Measurements from ENCODE around the gene CXorf58. TPM values are rescaled to one million over a fixed set of nuclear protein-coding genes. Genes with fewer than 3 reads are reported as not detected.
A peak's percentile ranks its signal among the peaks of the same experiment; 100 is the strongest.

The CXorf58 gene
- total and polyA plus RNA-seq, 9 of the 15 experiments (the other 6 are each of a cell fraction or from before 2014, with no cell fraction given) = 0.10 to 0.27 (median 0.16) TPM; not detected in 3

- TF ChIP-seq HDAC1 (IDR thresholded peaks at IDR 0.05) (peak in 1 of 2 experiments; percentile 12; a peak in 1 of 4 replicates), SREBF1 (IDR thresholded peaks at IDR 0.05; ENCODE audit: borderline replicate concordance, low read depth, low read length) (no peak), DACH1 (IDR thresholded peaks at IDR 0.05; ENCODE audit: partially characterized antibody) (no peak), ZNF696 (CRISPR knock-in tag; conservative IDR thresholded peaks at IDR 0.05) (no peak), CSDE1 (IDR thresholded peaks at IDR 0.05) (no peak), ELF1 (tag; IDR thresholded peaks at IDR 0.05) (no peak), PHF20 (IDR thresholded peaks at IDR 0.05; ENCODE audit: partially characterized antibody) (no peak), DPF2 (IDR thresholded peaks at IDR 0.05) (peak; percentile 74), PREB (CRISPR knock-in tag; IDR thresholded peaks at IDR 0.05) (no peak), BRD4 (IDR thresholded peaks at IDR 0.05) (no peak), ESRRB (CRISPR knock-in tag; IDR thresholded peaks at IDR 0.05; ENCODE audit: borderline replicate concordance) (no peak), MTA1 (IDR thresholded peaks at IDR 0.05; ENCODE audit: borderline replicate concordance) (peak; percentile 19; the same call in 1 of the 2 replicates), TRIM28 (IDR thresholded peaks at IDR 0.05) (no peak), PCBP2 (IDR thresholded peaks at IDR 0.05; ENCODE audit: low read depth, low read length, poor library complexity, severe bottlenecking) (no peak), CTBP1 (IDR thresholded peaks at IDR 0.05; ENCODE audit: borderline replicate concordance) (peak; percentile 43), CBX1 (IDR thresholded peaks at IDR 0.05; ENCODE audit: low read depth) (no peak), HDAC6 (IDR thresholded peaks at IDR 0.05; ENCODE audit: low read depth, low read length) (no peak), ZNF3 (CRISPR knock-in tag; IDR thresholded peaks at IDR 0.05) (no peak), NR2C2 (CRISPR knock-in tag; IDR thresholded peaks at IDR 0.05) (no peak), NR2C2 (tag; IDR thresholded peaks at IDR 0.05) (peak; percentile 54), ZNF589 (CRISPR knock-in tag; IDR thresholded peaks at IDR 0.05; ENCODE audit: low read depth) (no peak; the same call in 1 of the 2 replicates), SMAD1 (IDR thresholded peaks at IDR 0.05; ENCODE audit: low read depth, low read length, partially characterized antibody) (no peak), RAD21 (CRISPR knock-in tag; conservative IDR thresholded peaks at IDR 0.05 in 1 of 2, IDR thresholded peaks at IDR 0.05 in 1 of 2) (no peak), IRF2 (CRISPR knock-in tag; IDR thresholded peaks at IDR 0.05) (no peak), FOXO4 (CRISPR knock-in tag; IDR thresholded peaks at IDR 0.05) (no peak), GTF2F1 (IDR thresholded peaks at IDR 0.05; ENCODE audit: low read depth, low read length) (no peak), MXD1 (CRISPR knock-in tag; IDR thresholded peaks at IDR 0.05; ENCODE audit: borderline replicate concordance, poor library complexity, severe bottlenecking) (no peak), ZNF316 (IDR thresholded peaks at IDR 0.05) (peak; percentile 97), DDX20 (tag; IDR thresholded peaks at IDR 0.05; ENCODE audit: low read depth) (no peak), SNRNP70 (optimal IDR thresholded peaks at IDR 0.05; ENCODE audit: low read depth, low read length) (no peak)
Observed at GRCh38 chrX:23884427-23885024, 23.3 kb upstream of the CXorf58 start (continued).
